IMR-90 (cell line): ENCODE results near the gene API5. TPM values are rescaled to one million over a fixed set of nuclear protein-coding genes. Genes with fewer than 3 reads are reported as not detected.

Experiments used
- ATAC-seq: fragments of 200-7000 bp; cut with Tn5 transposase; 2 replicates; pipeline ENCODE4 v1.9.1; 2020; ENCODE audit warnings: low read depth, mild to moderate bottlenecking, moderate library complexity
- BruUV-seq: library from RNA; stranded (reverse); fragments of 400-500 nt; replicated peaks from 2 replicates; lab custom pipeline; 2021; lab: Mats Ljungman, UMichigan
- CTCF ChIA-PET: fragments of 300-600 bp; formaldehyde crosslinking; extraction: SDS; loops from one replicate; lab custom pipeline; 2021; ENCODE audit warnings: antibody characterized with exemption; lab: Yijun Ruan, JAX
- POLR2A ChIA-PET: fragments of 300-600 bp; sonication (Branson Sonifier 250); formaldehyde crosslinking; loops from one replicate; lab custom pipeline; 2022; ENCODE audit warnings: antibody characterized with exemption; ENCODE audit not compliant: unreplicated experiment; lab: Charles Lee
- DNase-seq: peaks from one replicate; pipeline ENCODE4 v3.0.0; 2013
- H2AFZ ChIP-seq: replicated peaks from 2 replicates; pipeline ENCODE3; 2013; ENCODE audit warnings: low read length, mild to moderate bottlenecking; ENCODE audit not compliant: poor library complexity
- H2AK5ac ChIP-seq: 2 replicates; pipeline ENCODE4 v1.6.1; 2013; ENCODE audit warnings: low read depth, low read length, inconsistent platforms
- H2AK9ac ChIP-seq: replicated peaks from 2 replicates; pipeline ENCODE3; 2013; ENCODE audit warnings: mild to moderate bottlenecking, low read depth, low read length, moderate library complexity; ENCODE audit not compliant: poor library complexity
- H2BK120ac ChIP-seq: 2 replicates; pipeline ENCODE4 v1.6.1; 2013; ENCODE audit warnings: low read depth, low read length, inconsistent platforms
- H2BK15ac ChIP-seq: 3 replicates; pipeline ENCODE4 v1.6.1; 2013; ENCODE audit warnings: low read depth, low read length, inconsistent platforms
- H2BK20ac ChIP-seq: 2 replicates; pipeline ENCODE4 v1.6.1; 2013; ENCODE audit warnings: low read depth, mild to moderate bottlenecking, inconsistent platforms, low read length, moderate library complexity
- H2BK5ac ChIP-seq: 2 replicates; pipeline ENCODE4 v1.6.1; 2013; ENCODE audit warnings: mild to moderate bottlenecking, low read depth, low read length, inconsistent platforms; ENCODE audit not compliant: poor library complexity, severe bottlenecking
- H3K14ac ChIP-seq: replicated peaks from 2 replicates; pipeline ENCODE4 v1.6.1; 2013; ENCODE audit warnings: low read depth, low read length, inconsistent platforms
- H3K18ac ChIP-seq: 2 replicates; pipeline ENCODE4 v1.6.1; 2013; ENCODE audit warnings: low read depth, low read length, control low read depth
- H3K23ac ChIP-seq: 2 replicates; pipeline ENCODE4 v1.6.1; 2013; ENCODE audit warnings: low read depth, low read length, inconsistent platforms
- H3K27ac ChIP-seq: 2 replicates; pipeline ENCODE4 v1.5.1; 2013; ENCODE audit warnings: mild to moderate bottlenecking, control low read depth, low read length; ENCODE audit not compliant: insufficient read depth
- H3K27me3 ChIP-seq: 2 replicates; pipeline ENCODE4 v1.6.1; 2013; ENCODE audit warnings: low read length; ENCODE audit not compliant: control insufficient read depth, insufficient read depth
- H3K36me3 ChIP-seq: 2 replicates; pipeline ENCODE4 v1.6.1; 2013; ENCODE audit warnings: low read length, mixed read lengths; ENCODE audit not compliant: control insufficient read depth, insufficient read depth
- H3K4ac ChIP-seq: 2 replicates; pipeline ENCODE4 v1.6.1; 2013; ENCODE audit warnings: low read depth, low read length, inconsistent platforms
- H3K4me1 ChIP-seq: 2 replicates; pipeline ENCODE4 v1.6.1; 2013; ENCODE audit warnings: low read length, mixed read lengths; ENCODE audit not compliant: control insufficient read depth, insufficient read depth
- H3K4me2 ChIP-seq: 2 replicates; pipeline ENCODE4 v1.6.1; 2013; ENCODE audit warnings: low read depth, mild to moderate bottlenecking, control low read depth, low read length, moderate library complexity
- H3K4me3 ChIP-seq: 2 replicates; pipeline ENCODE4 v1.5.1; 2013; ENCODE audit warnings: low read depth, mild to moderate bottlenecking, control low read depth, low read length, moderate library complexity; ENCODE audit not compliant: insufficient read depth
- H3K56ac ChIP-seq: 2 replicates; pipeline ENCODE4 v1.6.1; 2013; ENCODE audit warnings: low read length, inconsistent platforms; ENCODE audit not compliant: insufficient read depth; ENCODE audit errors: extremely low read depth
- H3K79me1 ChIP-seq, 2 experiments: 2 replicates each; pipeline ENCODE4 v1.6.1; 2013; ENCODE audit warnings: low read length in 2 of 2, inconsistent platforms in 1 of 2, low read depth in 1 of 2
- H3K9ac ChIP-seq: 2 replicates; pipeline ENCODE4 v1.6.1; 2013; ENCODE audit warnings: low read depth, low read length, control low read depth
- H3K9me1 ChIP-seq: 2 replicates; pipeline ENCODE4 v1.6.1; 2013; ENCODE audit warnings: low read length, inconsistent platforms; ENCODE audit not compliant: insufficient read depth
- H3K9me3 ChIP-seq: 2 replicates; pipeline ENCODE4 v1.6.1; 2013; ENCODE audit warnings: low read length; ENCODE audit not compliant: control insufficient read depth, insufficient read depth
- H4K20me1 ChIP-seq: 2 replicates; pipeline ENCODE4 v1.6.1; 2013; ENCODE audit warnings: low read length, inconsistent platforms; ENCODE audit not compliant: insufficient read depth
- H4K5ac ChIP-seq: 2 replicates; pipeline ENCODE4 v1.6.1; 2013; ENCODE audit warnings: mild to moderate bottlenecking, low read depth, low read length, control low read depth
- H4K8ac ChIP-seq, 2 experiments: 2 replicates each; pipeline ENCODE4 v1.6.1; 2013; ENCODE audit warnings: low read depth in 2 of 2, low read length in 2 of 2, control low read depth in 1 of 2, inconsistent platforms in 1 of 2
- H4K91ac ChIP-seq: 2 replicates; pipeline ENCODE4 v1.6.1; 2013; ENCODE audit warnings: low read depth, low read length, inconsistent platforms; ENCODE audit not compliant: insufficient read depth
- CEBPB ChIP-seq: IDR thresholded peaks from 2 replicates; pipeline ENCODE4 v1.6.1; 2012; ENCODE audit warnings: low read depth, low read length, improper control_type of control experiment
- CTCF ChIP-seq: conservative IDR thresholded peaks from 2 replicates; pipeline ENCODE4 v1.5.1; 2012; ENCODE audit warnings: mild to moderate bottlenecking, low read depth, low read length, improper control_type of control experiment
- ELK1 ChIP-seq: fragments of 150-350 bp; IDR thresholded peaks from 2 replicates; pipeline ENCODE4 v1.6.1; 2016; ENCODE audit warnings: low read depth, mild to moderate bottlenecking, low read length, moderate library complexity, borderline replicate concordance
- MAZ ChIP-seq: IDR thresholded peaks from 2 replicates; pipeline ENCODE4 v1.6.1; 2012; ENCODE audit warnings: low read depth, mild to moderate bottlenecking, low read length, improper control_type of control experiment, moderate library complexity, borderline replicate concordance
- NFE2L2 ChIP-seq: fragments of 150-350 bp; IDR thresholded peaks from 2 replicates; pipeline ENCODE4 v1.6.1; 2016; ENCODE audit warnings: low read depth, mild to moderate bottlenecking, low read length
- RAD21 ChIP-seq: IDR thresholded peaks from 2 replicates; pipeline ENCODE4 v1.6.1; 2012; ENCODE audit warnings: low read length, improper control_type of control experiment
- RCOR1 ChIP-seq: IDR thresholded peaks from 2 replicates; pipeline ENCODE4 v1.6.1; 2012; ENCODE audit warnings: mild to moderate bottlenecking, low read length, improper control_type of control experiment; ENCODE audit not compliant: insufficient replicate concordance
- RFX5 ChIP-seq: IDR thresholded peaks from 2 replicates; pipeline ENCODE4 v1.8.0; 2012; ENCODE audit warnings: low read depth, mild to moderate bottlenecking, low read length, moderate library complexity
- WGBS, 2 experiments: methylation state at CpG; one replicate each; pipeline versions ENCODE4 v1.1.5 to v1.1.7; 2013; ENCODE audit warnings: missing lambda C conversion rate in 2 of 2; ENCODE audit not compliant: insufficient read length in 1 of 2; ENCODE audit errors: extremely low coverage in 2 of 2; 5-methylcytosine and 5-hydroxymethylcytosine counted together
- dilution Hi-C: fragments of 300-500 bp; cut with HindIII; formaldehyde crosslinking; loops from one replicate; pipeline ENCODE4 v1.14.3; 2018; ENCODE audit warnings: low sequenced_read_pairs; ENCODE audit not compliant: unreplicated experiment
- in situ Hi-C: fragments of 300-500 bp; cut with MboI; formaldehyde crosslinking; loops from 3 replicates; pipeline ENCODE4 v1.14.3; 2019; ENCODE audit warnings: low sequenced_read_pairs, inconsistent platforms, mixed read lengths
- intact Hi-C: fragments of 100-400 bp; cut with micrococcal nuclease; formaldehyde crosslinking; loops from 2 replicates; pipeline ENCODE4 v1.10.0; 2022
- polyA plus RNA-seq, 3 experiments: library from polyadenylated mRNA; depleted of rRNA; stranded (reverse); fragments of >200 nt; gene quantifications; 2 replicates each; pipeline ENCODE4 v1.2.3, GENCODE V29; 2012; ENCODE audit warnings: low replicate concordance in 1 of 3
- total RNA-seq: library from RNA; depleted of rRNA; stranded (reverse); fragments of >200 nt; gene quantifications from 2 replicates; pipeline ENCODE4 v1.2.3, GENCODE V29; 2012

API5 gene
- total and polyA plus RNA-seq, 2 of the 4 experiments (the other 2 are of a cell fraction), result 44.9 to 59.9 TPM

GRCh38 chr11:43270468-43270867 is 41.3 kb upstream of the API5 start:
- H3K79me1 ChIP-seq, result no peaks in the 10 kb centered on the region
- no peak overlapping the region for H3K23ac ChIP-seq
- H3K56ac ChIP-seq, result no peak overlapping the region
- H4K91ac ChIP-seq, result no peak overlapping the region
- H2AK9ac ChIP-seq, result no peak overlapping the region
- no peak overlapping the region for H2BK15ac ChIP-seq
- ChIA-PET CTCF (no interaction called here), POLR2A (no interaction called here)
- H4K5ac ChIP-seq, result no peak overlapping the region
- TF ChIP-seq ELK1 (no peak), CEBPB (peak; percentile 79), RAD21 (no peak), RCOR1 (no peak), CTCF (no peak), NFE2L2 (no peak), RFX5 (no peak), MAZ (no peak)
- no peaks in the 10 kb centered on the region for H3K4me1 ChIP-seq
- no peak overlapping the region for H2AFZ ChIP-seq
- H3K27me3 ChIP-seq, result no peaks in the 10 kb centered on the region
- DNase-seq, result no peak
- no peaks in the 10 kb centered on the region for H4K20me1 ChIP-seq
- no peak overlapping the region for H2BK20ac ChIP-seq
- H3K18ac ChIP-seq, result no peak overlapping the region
- H3K9me1 ChIP-seq, result no peaks in the 10 kb centered on the region
- no TSS peak for BruUV-seq
- H2BK120ac ChIP-seq, result no peak overlapping the region
- dilution Hi-C loops (no loop called here), in situ Hi-C loops (no loop called here), intact Hi-C loops (no loop called here)
- no CpG with 5 or more reads among the region's 2 CpGs for WGBS, 2 experiments
- no peak overlapping the region for H3K4me2 ChIP-seq
- no peak overlapping the region for H2BK5ac ChIP-seq
- no peaks in the 10 kb centered on the region for H3K9me3 ChIP-seq
- no peak overlapping the region for H2AK5ac ChIP-seq
- no peak overlapping the region for H3K4me3 ChIP-seq
- no peak overlapping the region for H3K14ac ChIP-seq
- H3K36me3 ChIP-seq, result no peaks in the 10 kb centered on the region
- no peak overlapping the region for H4K8ac ChIP-seq
- H3K27ac ChIP-seq, result no peak overlapping the region
- H3K9ac ChIP-seq, result no peak overlapping the region
- ATAC-seq, result no peak
- H3K4ac ChIP-seq, result no peak overlapping the region
